Astrocyte of the cerebellum (primary cell): ENCODE results near the gene SCARF2.

Experiments
- DNase-seq: peaks from one replicate; pipeline ENCODE4 v3.0.0-alpha.2; 2011; ENCODE audit warnings: low read depth
- H3K4me3 ChIP-seq: 2 replicates; pipeline ENCODE4 v1.5.1; 2011; ENCODE audit warnings: mild to moderate bottlenecking, low read depth, low read length, moderate library complexity
- in situ Hi-C: cut with HindIII; loops from 2 replicates; pipeline ENCODE4 v1.10.0; 2017; ENCODE audit warnings: low sequenced_read_pairs
- TF ChIP-seq, protein P1 (sequence below): IDR thresholded peaks from 2 replicates; pipeline ENCODE4 v1.5.1; 2012; ENCODE audit warnings: low read length, low read depth, moderate library complexity, mild to moderate bottlenecking; ENCODE audit errors: missing control alignments

SCARF2 gene

GRCh38 chr22:20465759-20466077 is 28.1 kb upstream of the SCARF2 start:
- no peak for DNase-seq
- in situ Hi-C loops, result no loop called here
- H3K4me3 ChIP-seq, result no peak overlapping the region
- TF ChIP-seq, protein P1, sequence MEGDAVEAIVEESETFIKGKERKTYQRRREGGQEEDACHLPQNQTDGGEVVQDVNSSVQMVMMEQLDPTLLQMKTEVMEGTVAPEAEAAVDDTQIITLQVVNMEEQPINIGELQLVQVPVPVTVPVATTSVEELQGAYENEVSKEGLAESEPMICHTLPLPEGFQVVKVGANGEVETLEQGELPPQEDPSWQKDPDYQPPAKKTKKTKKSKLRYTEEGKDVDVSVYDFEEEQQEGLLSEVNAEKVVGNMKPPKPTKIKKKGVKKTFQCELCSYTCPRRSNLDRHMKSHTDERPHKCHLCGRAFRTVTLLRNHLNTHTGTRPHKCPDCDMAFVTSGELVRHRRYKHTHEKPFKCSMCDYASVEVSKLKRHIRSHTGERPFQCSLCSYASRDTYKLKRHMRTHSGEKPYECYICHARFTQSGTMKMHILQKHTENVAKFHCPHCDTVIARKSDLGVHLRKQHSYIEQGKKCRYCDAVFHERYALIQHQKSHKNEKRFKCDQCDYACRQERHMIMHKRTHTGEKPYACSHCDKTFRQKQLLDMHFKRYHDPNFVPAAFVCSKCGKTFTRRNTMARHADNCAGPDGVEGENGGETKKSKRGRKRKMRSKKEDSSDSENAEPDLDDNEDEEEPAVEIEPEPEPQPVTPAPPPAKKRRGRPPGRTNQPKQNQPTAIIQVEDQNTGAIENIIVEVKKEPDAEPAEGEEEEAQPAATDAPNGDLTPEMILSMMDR, result no peak

- H3K4me3 ChIP-seq, result no peak overlapping the region
- TF ChIP-seq, protein P1, result no peak
- no peak for DNase-seq
- in situ Hi-C loops, result no loop called here
Observed at GRCh38 chr22:20464912-20465758, 27.5 kb upstream of the SCARF2 start.

GRCh38 chr22:20464096-20464614 is 26.5 kb upstream of the SCARF2 start:
- TF ChIP-seq, protein P1, result no peak
- DNase-seq, result no peak
- in situ Hi-C loops, result no loop called here
- no peak overlapping the region for H3K4me3 ChIP-seq

- no peak for DNase-seq
- TF ChIP-seq, protein P1, result no peak
- no peak overlapping the region for H3K4me3 ChIP-seq
- in situ Hi-C loops, result no loop called here
Observed at GRCh38 chr22:20463324-20464095, 25.9 kb upstream of the SCARF2 start.

DNA sequence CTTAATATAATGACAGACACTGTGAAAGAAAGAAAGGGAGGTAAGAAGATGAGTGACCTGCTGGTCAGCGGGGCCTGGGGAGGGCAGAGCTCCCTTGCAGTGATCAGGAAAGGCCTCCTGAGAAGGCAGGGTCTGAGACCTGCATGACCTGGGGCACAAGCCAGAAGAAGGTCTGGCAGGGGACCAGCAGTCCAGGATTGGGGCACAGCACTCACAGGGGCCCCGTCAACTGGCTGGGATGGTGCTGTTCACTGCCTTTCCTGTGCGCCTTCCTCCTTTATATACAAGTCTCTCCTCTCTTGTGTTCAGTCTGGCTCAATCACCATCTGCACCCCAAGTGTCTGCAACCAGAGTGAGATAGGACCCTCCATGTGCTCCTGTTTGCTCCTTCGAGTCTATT is 22.2 kb upstream of the SCARF2 start:
- H3K4me3 ChIP-seq, result no peak overlapping the region
- DNase-seq, result no peak
- TF ChIP-seq, protein P1, result no peak
- in situ Hi-C loops, result no loop called here

GRCh38 chr22:20459152-20459542 is 21.5 kb upstream of the SCARF2 start:
- no peak for DNase-seq
- no peak overlapping the region for H3K4me3 ChIP-seq
- in situ Hi-C loops, result no loop called here
- TF ChIP-seq, protein P1, result no peak
